NCI-H2227 (cell line): ENCODE data around the gene TAP2.

Experiments
- DNase-seq: peaks from one replicate; lab custom pipeline; 2025; ENCODE audit not compliant: unreplicated experiment; lab: John Stamatoyannopoulos, UW

TAP2 gene

GRCh38 chr6:32854376-32855178 is 16.0 kb upstream of the TAP2 start:
- DNase-seq, result no peak

GRCh38 chr6:32853541-32854375 is 15.2 kb upstream of the TAP2 start, which contains the start of the genes PSMB9 and TAP1:
Gene PSMB9, plus strand, starts transcription at chr6:32854192. Its CDS starts 38 bp downstream, at chr6:32854230.
Gene TAP1, minus strand, starts transcription at chr6:32853704. Its CDS starts 68 bp downstream, at chr6:32853636.
- peak; percentile 94 for DNase-seq

- peak; percentile 22 for DNase-seq
Measured at GRCh38 chr6:32852844-32853540, 14.5 kb upstream of the TAP2 start.

- DNase-seq, result no peak
Measured at GRCh38 chr6:32852018-32852843, 13.7 kb upstream of the TAP2 start.

GRCh38 chr6:32851025-32851424 is 12.5 kb upstream of the TAP2 start:
- DNase-seq, result no peak

- DNase-seq, result no peak
Measured at GRCh38 chr6:32849126-32849525, 10.6 kb upstream of the TAP2 start.

GRCh38 chr6:32847795-32848194 is 9.3 kb upstream of the TAP2 start:
- DNase-seq, result no peak

GRCh38 chr6:32847004-32847403 is 8.5 kb upstream of the TAP2 start:
- DNase-seq, result no peak

GRCh38 chr6:32845384-32845884 is 6.9 kb upstream of the TAP2 start:
- no peak for DNase-seq

GRCh38 chr6:32844839-32845383 is 6.4 kb upstream of the TAP2 start:
- no peak for DNase-seq

- peak; percentile 94 for DNase-seq
Measured at GRCh38 chr6:32843979-32844838, 5.7 kb upstream of the TAP2 start, which contains the start of gene PSMB8. Gene PSMB8, minus strand, starts transcription at chr6:32844047. Its CDS starts 51 bp downstream, at chr6:32843996.

- DNase-seq, result peak; percentile 12
Measured at GRCh38 chr6:32843331-32843978, 4.9 kb upstream of the TAP2 start.

- DNase-seq, result no peak
Measured at GRCh38 chr6:32842690-32843089, 4.2 kb upstream of the TAP2 start.

GRCh38 chr6:32842021-32842650 is 3.6 kb upstream of the TAP2 start:
- no peak for DNase-seq

- no peak for DNase-seq
Measured at GRCh38 chr6:32840604-32841246, 2.2 kb upstream of the TAP2 start.

- no peak for DNase-seq
Measured at GRCh38 chr6:32839356-32839755, 817 bp upstream of the TAP2 start.

GRCh38 chr6:32837651-32838113 is 857 bp downstream of the TAP2 start:
- no peak for DNase-seq
